ENCODE measurements around the gene KBTBD13.

DNA sequence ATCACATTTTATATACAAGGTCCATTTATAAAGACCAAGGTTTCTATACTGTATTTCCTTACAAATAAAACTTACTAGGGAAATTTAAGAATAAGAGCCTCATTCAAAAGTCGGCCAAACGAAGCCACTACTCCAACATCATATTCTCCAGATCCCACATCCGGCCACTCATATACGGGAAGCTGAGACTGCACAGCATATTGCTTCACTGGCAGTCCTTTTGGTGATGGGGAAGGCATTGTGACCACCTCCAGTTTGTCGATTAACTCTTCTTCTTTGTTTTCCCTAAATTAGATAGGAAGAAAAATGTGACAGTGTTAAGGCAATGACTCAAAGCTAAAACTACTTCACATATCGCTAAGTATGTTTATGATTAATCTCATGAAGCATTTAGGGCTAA is 49.8 kb upstream of the KBTBD13 start:
- TF ChIP-seq, protein P1, sequence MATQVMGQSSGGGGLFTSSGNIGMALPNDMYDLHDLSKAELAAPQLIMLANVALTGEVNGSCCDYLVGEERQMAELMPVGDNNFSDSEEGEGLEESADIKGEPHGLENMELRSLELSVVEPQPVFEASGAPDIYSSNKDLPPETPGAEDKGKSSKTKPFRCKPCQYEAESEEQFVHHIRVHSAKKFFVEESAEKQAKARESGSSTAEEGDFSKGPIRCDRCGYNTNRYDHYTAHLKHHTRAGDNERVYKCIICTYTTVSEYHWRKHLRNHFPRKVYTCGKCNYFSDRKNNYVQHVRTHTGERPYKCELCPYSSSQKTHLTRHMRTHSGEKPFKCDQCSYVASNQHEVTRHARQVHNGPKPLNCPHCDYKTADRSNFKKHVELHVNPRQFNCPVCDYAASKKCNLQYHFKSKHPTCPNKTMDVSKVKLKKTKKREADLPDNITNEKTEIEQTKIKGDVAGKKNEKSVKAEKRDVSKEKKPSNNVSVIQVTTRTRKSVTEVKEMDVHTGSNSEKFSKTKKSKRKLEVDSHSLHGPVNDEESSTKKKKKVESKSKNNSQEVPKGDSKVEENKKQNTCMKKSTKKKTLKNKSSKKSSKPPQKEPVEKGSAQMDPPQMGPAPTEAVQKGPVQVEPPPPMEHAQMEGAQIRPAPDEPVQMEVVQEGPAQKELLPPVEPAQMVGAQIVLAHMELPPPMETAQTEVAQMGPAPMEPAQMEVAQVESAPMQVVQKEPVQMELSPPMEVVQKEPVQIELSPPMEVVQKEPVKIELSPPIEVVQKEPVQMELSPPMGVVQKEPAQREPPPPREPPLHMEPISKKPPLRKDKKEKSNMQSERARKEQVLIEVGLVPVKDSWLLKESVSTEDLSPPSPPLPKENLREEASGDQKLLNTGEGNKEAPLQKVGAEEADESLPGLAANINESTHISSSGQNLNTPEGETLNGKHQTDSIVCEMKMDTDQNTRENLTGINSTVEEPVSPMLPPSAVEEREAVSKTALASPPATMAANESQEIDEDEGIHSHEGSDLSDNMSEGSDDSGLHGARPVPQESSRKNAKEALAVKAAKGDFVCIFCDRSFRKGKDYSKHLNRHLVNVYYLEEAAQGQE (IDR thresholded peaks at IDR 0.05; ENCODE audit: insufficient read depth in 1 of 2, low read depth in 2 of 2, low read length in 2 of 2): no peak
- no peak for TF ChIP-seq POLR2AphosphoS5 (IDR thresholded peaks at IDR 0.05; ENCODE audit: low read depth, low read length)

Measured in PFSK-1 (cell line).